ENCODE results near the gene GARIN5B. TPM values are rescaled to one million over a fixed set of nuclear protein-coding genes. Genes with fewer than 3 reads are reported as not detected.

GARIN5B gene
- total RNA-seq, 1 experiment from 2014 or later, result not detected

DNA sequence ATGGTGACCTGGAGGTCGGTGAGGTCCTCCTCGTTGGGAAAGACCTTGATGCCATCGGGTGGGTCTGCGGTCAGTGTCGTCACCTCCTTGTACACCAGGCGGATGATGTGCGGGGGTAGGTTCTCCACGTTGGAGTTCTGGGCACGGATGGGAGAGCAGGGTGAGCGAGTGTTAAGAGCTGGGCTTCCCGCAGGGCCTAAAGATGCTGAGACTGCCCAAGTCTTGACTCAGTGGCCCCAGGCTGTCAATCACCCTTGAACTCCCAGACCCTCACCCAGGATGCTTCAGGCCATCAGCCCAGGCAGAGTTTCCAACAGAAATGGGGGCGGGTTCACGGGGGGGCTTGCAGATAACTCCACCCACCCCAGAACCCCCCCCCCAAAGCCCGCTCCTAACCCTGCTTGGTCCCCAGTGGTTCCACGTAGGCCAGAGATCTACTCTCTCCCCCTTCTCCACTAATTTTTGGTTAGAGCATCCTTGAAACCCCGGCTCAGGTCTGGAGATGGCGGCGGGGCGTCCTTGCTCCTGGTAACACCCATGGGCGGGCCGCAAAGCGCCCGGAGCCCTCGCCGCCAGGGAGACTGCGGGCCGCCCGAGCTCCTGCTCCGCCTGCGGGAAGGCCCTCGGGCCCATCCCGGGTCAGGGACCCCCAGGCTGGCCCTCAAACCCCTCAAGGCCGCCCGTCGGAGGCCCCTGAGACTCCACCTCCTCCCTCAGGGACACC is 43.9 kb upstream of the GARIN5B start:
- intact Hi-C loops (cut with micrococcal nuclease; ENCODE audit: unreplicated experiment), result loop anchor here (10.0 kb wide), 1 partner anchor 98 kb away; no protein-coding TSS in a partner anchor
- Histone ChIP-seq H3K4me1 (peaks cover 18% of the 10 kb centered on the region), H3K4me3 (ENCODE audit: low read depth, low read length) (peak overlapping the region; percentile 94), H3K9me3 (peaks cover 13% of the 10 kb centered on the region; the same call in 1 of the 2 replicates), H3K27me3 (replicated peaks; ENCODE audit: control insufficient read depth, insufficient read depth, low read length) (no peaks in the 10 kb centered on the region), H3K36me3 (ENCODE audit: control insufficient read depth, insufficient read depth, low read length) (peaks cover 9% of the 10 kb centered on the region; the same call in 1 of the 2 replicates)
- Mint-ChIP-seq H3K36me3 (ENCODE audit: insufficient read depth, unreplicated experiment) (peaks cover 77% of the 10 kb centered on the region), H3K4me3 (ENCODE audit: unreplicated experiment) (peak overlapping the region; percentile 93), H3K27ac (ENCODE audit: unreplicated experiment) (peak overlapping the region; percentile 99), H3K4me1 (ENCODE audit: low read depth, unreplicated experiment) (peaks cover 14% of the 10 kb centered on the region), H3K27me3 (ENCODE audit: insufficient read depth, unreplicated experiment) (peaks cover 6% of the 10 kb centered on the region), H3K9me3 (ENCODE audit: unreplicated experiment) (peaks cover 11% of the 10 kb centered on the region)
- peak in 1 of 2 experiments; percentile 36 for DNase-seq
- BruUV-seq (replicated peaks), result no TSS peak
- ChIA-PET CTCF (interaction anchor here (0.6 to 1.4 kb wide), 4 partner anchors 67 to 199 kb away, joined by 3 to 7 read pairs (median 4); partner anchors contain the start of gene KMT5C), POLR2A (interaction anchor here (0.6 to 1.8 kb wide), 19 partner anchors 8 to 225 kb away, joined by 4 to 24 read pairs (median 9); partner anchors contain the start of genes FIZ1, HSPBP1, ISOC2 and KMT5C)
- TF ChIP-seq, protein P1, sequence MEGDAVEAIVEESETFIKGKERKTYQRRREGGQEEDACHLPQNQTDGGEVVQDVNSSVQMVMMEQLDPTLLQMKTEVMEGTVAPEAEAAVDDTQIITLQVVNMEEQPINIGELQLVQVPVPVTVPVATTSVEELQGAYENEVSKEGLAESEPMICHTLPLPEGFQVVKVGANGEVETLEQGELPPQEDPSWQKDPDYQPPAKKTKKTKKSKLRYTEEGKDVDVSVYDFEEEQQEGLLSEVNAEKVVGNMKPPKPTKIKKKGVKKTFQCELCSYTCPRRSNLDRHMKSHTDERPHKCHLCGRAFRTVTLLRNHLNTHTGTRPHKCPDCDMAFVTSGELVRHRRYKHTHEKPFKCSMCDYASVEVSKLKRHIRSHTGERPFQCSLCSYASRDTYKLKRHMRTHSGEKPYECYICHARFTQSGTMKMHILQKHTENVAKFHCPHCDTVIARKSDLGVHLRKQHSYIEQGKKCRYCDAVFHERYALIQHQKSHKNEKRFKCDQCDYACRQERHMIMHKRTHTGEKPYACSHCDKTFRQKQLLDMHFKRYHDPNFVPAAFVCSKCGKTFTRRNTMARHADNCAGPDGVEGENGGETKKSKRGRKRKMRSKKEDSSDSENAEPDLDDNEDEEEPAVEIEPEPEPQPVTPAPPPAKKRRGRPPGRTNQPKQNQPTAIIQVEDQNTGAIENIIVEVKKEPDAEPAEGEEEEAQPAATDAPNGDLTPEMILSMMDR (IDR thresholded peaks at IDR 0.05; ENCODE audit: insufficient read depth in 1 of 2, low read depth in 1 of 2, low read length in 1 of 2, severe bottlenecking in 1 of 2, unreplicated experiment in 1 of 2), result no peak

DNA sequence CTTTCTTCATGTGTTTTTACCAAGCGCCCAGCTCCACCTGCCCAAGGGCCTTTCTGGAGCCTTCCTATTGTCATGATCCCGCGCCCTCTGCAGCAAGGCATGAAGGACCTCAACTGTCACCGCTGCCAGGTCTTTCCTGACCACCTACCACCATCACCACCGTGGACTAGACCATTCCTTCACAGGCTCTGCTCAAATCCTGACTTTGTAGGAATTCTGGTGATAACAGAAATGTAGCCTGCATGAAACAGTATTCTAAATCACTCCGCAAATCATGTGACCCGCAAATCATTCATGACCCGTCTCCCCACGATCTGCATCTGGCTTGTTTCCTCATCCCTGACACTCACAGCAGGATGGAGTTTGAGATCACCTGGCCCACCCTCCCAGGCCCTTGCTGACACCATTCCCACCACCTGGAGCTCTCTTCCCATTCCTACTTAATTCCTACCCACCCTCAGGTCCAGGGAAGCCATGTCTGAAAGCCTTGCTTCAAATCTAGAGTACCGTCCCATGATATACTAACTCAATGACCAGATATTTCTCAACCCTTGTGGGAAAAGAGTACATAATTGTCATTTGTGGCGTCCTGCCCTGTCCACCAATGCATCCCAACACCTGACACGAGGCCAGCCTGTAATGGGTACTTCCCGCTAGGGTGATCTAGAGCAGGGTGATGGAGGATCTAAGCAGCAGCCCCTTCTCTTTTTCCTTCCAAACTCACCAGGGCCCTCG is 43.2 kb upstream of the GARIN5B start:
- H3K9me3 ChIP-seq, result peaks cover 13% of the 10 kb centered on the region; the same call in 1 of the 2 replicates
- TF ChIP-seq, protein P1 (IDR thresholded peaks at IDR 0.05; ENCODE audit: insufficient read depth in 1 of 2, low read depth in 1 of 2, low read length in 1 of 2, severe bottlenecking in 1 of 2, unreplicated experiment in 1 of 2), result no peak
- ChIA-PET POLR2A (interaction anchor here (0.6 to 1.8 kb wide), 4 partner anchors 21 to 1626 kb away, joined by 3 to 24 read pairs (median 8); partner anchors contain the start of genes KMT5C, RPL28 and ZNF580), CTCF (no interaction called here)
- peaks cover 84% of the 10 kb centered on the region for H3K36me3 Mint-ChIP-seq (ENCODE audit: insufficient read depth, unreplicated experiment)
- TSS peak; percentile 53 for BruUV-seq (replicated peaks)
- peaks cover 5% of the 10 kb centered on the region for H3K27me3 Mint-ChIP-seq (ENCODE audit: insufficient read depth, unreplicated experiment)
- H3K9me3 Mint-ChIP-seq (ENCODE audit: unreplicated experiment), result peaks cover 11% of the 10 kb centered on the region
- peak overlapping the region; percentile 94 for H3K4me3 ChIP-seq (ENCODE audit: low read depth, low read length)
- peaks cover 9% of the 10 kb centered on the region; the same call in 1 of the 2 replicates for H3K36me3 ChIP-seq (ENCODE audit: control insufficient read depth, insufficient read depth, low read length)
- H3K27ac Mint-ChIP-seq (ENCODE audit: unreplicated experiment), result peak overlapping the region; percentile 99
- H3K4me3 Mint-ChIP-seq (ENCODE audit: unreplicated experiment), result peak overlapping the region; percentile 93
- intact Hi-C loops (cut with micrococcal nuclease; ENCODE audit: unreplicated experiment), result loop anchor here (10.0 kb wide), 1 partner anchor 99 kb away; no protein-coding TSS in a partner anchor
- H3K4me1 Mint-ChIP-seq (ENCODE audit: low read depth, unreplicated experiment), result peaks cover 14% of the 10 kb centered on the region
- no peak for DNase-seq
- H3K4me1 ChIP-seq, result peaks cover 18% of the 10 kb centered on the region
- no peaks in the 10 kb centered on the region for H3K27me3 ChIP-seq (replicated peaks; ENCODE audit: control insufficient read depth, insufficient read depth, low read length)

DNA sequence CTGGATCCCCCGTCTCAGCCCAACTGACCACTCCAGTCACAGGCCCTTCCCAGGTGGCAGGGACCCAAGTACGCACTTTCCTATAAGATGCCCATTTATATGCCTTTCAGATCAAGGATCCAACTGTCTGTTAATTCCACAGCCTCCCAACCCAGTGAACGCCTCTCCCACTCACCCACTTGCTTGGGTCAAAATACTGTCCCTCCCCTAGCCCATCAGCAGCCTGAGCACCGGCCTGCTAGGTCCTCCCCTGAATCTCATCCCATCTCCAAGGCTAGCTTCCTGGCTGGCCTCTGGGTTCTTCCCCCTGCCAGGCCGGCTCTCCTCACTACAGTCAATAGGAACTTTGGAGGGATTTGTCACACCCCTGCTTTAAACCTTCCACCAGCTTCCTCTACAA is 42.6 kb upstream of the GARIN5B start:
- no peaks in the 10 kb centered on the region for H3K27me3 ChIP-seq (replicated peaks; ENCODE audit: control insufficient read depth, insufficient read depth, low read length)
- ChIA-PET POLR2A (interaction anchor here (0.6 kb wide), 2 partner anchors 235 to 1625 kb away, joined by 3 to 8 read pairs; partner anchors contain the start of gene ZNF580), CTCF (no interaction called here)
- Mint-ChIP-seq H3K27ac (ENCODE audit: unreplicated experiment) (peak overlapping the region; percentile 99), H3K27me3 (ENCODE audit: insufficient read depth, unreplicated experiment) (peaks cover 3% of the 10 kb centered on the region), H3K36me3 (ENCODE audit: insufficient read depth, unreplicated experiment) (peaks cover 91% of the 10 kb centered on the region), H3K9me3 (ENCODE audit: unreplicated experiment) (peaks cover 11% of the 10 kb centered on the region), H3K4me1 (ENCODE audit: low read depth, unreplicated experiment) (peaks cover 14% of the 10 kb centered on the region), H3K4me3 (ENCODE audit: unreplicated experiment) (peak overlapping the region; percentile 93)
- H3K9me3 ChIP-seq, result peaks cover 13% of the 10 kb centered on the region; the same call in 1 of the 2 replicates
- no peak overlapping the region for H3K4me3 ChIP-seq (ENCODE audit: low read depth, low read length)
- no TSS peak for BruUV-seq (replicated peaks)
- TF ChIP-seq, protein P1 (IDR thresholded peaks at IDR 0.05; ENCODE audit: insufficient read depth in 1 of 2, low read depth in 1 of 2, low read length in 1 of 2, severe bottlenecking in 1 of 2, unreplicated experiment in 1 of 2), result no peak
- intact Hi-C loops (cut with micrococcal nuclease; ENCODE audit: unreplicated experiment), result loop anchor here (10.0 kb wide), 1 partner anchor 99 kb away; no protein-coding TSS in a partner anchor
- no peak for DNase-seq
- peaks cover 18% of the 10 kb centered on the region for H3K4me1 ChIP-seq
- H3K36me3 ChIP-seq (ENCODE audit: control insufficient read depth, insufficient read depth, low read length), result peaks cover 9% of the 10 kb centered on the region; the same call in 1 of the 2 replicates

Data from Caco-2 (cell line).